Liver (tissue), 9 donors: ENCODE measurements around the gene SF1. TPM values are rescaled to one million over a fixed set of nuclear protein-coding genes. Genes with fewer than 3 reads are reported as not detected.

ENCODE experiments used
- DNase-seq: peaks from one replicate; pipeline ENCODE4 v3.0.0-alpha.2; 2017; ENCODE audit warnings: low spot score
- H3K27ac ChIP-seq, 2 donors: one replicate each; pipeline ENCODE4 v1.7.0; 2013; ENCODE audit warnings: inconsistent platforms in 2 of 2, low read length in 2 of 2, control low read depth in 1 of 2, low read depth in 1 of 2, mild to moderate bottlenecking in 1 of 2
- H3K27me3 ChIP-seq, 4 donors: one replicate each; pipeline versions ENCODE4 v1.6.1 to v1.7.0; 2013; ENCODE audit warnings: low read length in 3 of 4, inconsistent platforms in 1 of 4, mild to moderate bottlenecking in 1 of 4, moderate library complexity in 1 of 4; ENCODE audit not compliant: control insufficient read depth in 4 of 4, insufficient read depth in 4 of 4
- H3K36me3 ChIP-seq, 4 donors: one replicate each; pipeline versions ENCODE4 v1.6.1 to v1.7.0; 2013; ENCODE audit warnings: low read length in 3 of 4, mild to moderate bottlenecking in 3 of 4, low read depth in 1 of 4, moderate library complexity in 1 of 4; ENCODE audit not compliant: control insufficient read depth in 4 of 4, insufficient read depth in 3 of 4
- H3K4me1 ChIP-seq, 4 donors: one replicate each; pipeline versions ENCODE4 v1.6.1 to v1.7.0; 2013; ENCODE audit warnings: low read length in 3 of 4, mild to moderate bottlenecking in 3 of 4, moderate library complexity in 1 of 4; ENCODE audit not compliant: control insufficient read depth in 4 of 4, insufficient read depth in 4 of 4
- H3K4me3 ChIP-seq, 3 donors: one replicate each; pipeline versions ENCODE4 v1.6.1 to v1.7.0; 2013; ENCODE audit warnings: low read length in 3 of 3, control low read depth in 1 of 3, low read depth in 1 of 3, mild to moderate bottlenecking in 1 of 3
- H3K9ac ChIP-seq, 2 donors: one replicate each; pipeline ENCODE4 v1.7.0; 2013; ENCODE audit warnings: low read length in 2 of 2, mild to moderate bottlenecking in 2 of 2, moderate library complexity in 2 of 2, control low read depth in 1 of 2, low read depth in 1 of 2
- H3K9me3 ChIP-seq, 4 donors: one replicate each; pipeline versions ENCODE4 v1.6.1 to v1.7.0; 2013; ENCODE audit warnings: low read length in 3 of 4; ENCODE audit not compliant: control insufficient read depth in 4 of 4
- GABPA ChIP-seq, 2 donors: IDR thresholded peaks in 1 of 2; conservative IDR thresholded peaks in 1 of 2; 2 replicates each; pipeline ENCODE4 v1.6.1; 2016; ENCODE audit warnings: antibody characterized with exemption in 2 of 2, mild to moderate bottlenecking in 1 of 2, moderate library complexity in 1 of 2
- HNF4G ChIP-seq: IDR thresholded peaks from 2 replicates; pipeline ENCODE4 v1.6.1; 2016; ENCODE audit warnings: antibody characterized with exemption
- JUND ChIP-seq, 2 donors: IDR thresholded peaks; 2 replicates each; pipeline ENCODE4 v1.6.1; 2016; ENCODE audit warnings: antibody characterized with exemption in 2 of 2
- NR2F2 ChIP-seq: IDR thresholded peaks from 2 replicates; pipeline ENCODE4 v1.6.1; 2016; ENCODE audit warnings: antibody characterized with exemption
- RAD21 ChIP-seq, 2 donors: IDR thresholded peaks; 2 replicates each; pipeline ENCODE4 v1.6.1; 2016; ENCODE audit warnings: antibody characterized with exemption in 2 of 2, mild to moderate bottlenecking in 2 of 2
- REST ChIP-seq: IDR thresholded peaks from 2 replicates; pipeline ENCODE4 v1.6.1; 2016; ENCODE audit warnings: antibody characterized with exemption, mild to moderate bottlenecking
- RXRA ChIP-seq, 2 donors: IDR thresholded peaks; 2 replicates each; pipeline ENCODE4 v1.6.1; 2017 to 2018; ENCODE audit warnings: antibody characterized with exemption in 2 of 2, mild to moderate bottlenecking in 1 of 2
- TAF1 ChIP-seq: conservative IDR thresholded peaks from 2 replicates; pipeline ENCODE4 v1.6.1; 2016; ENCODE audit warnings: antibody characterized with exemption, mild to moderate bottlenecking
- YY1 ChIP-seq: IDR thresholded peaks from 2 replicates; pipeline ENCODE4 v1.6.1; 2016; ENCODE audit warnings: antibody characterized with exemption, mild to moderate bottlenecking
- WGBS: extraction: QIAGEN DNeasy Blood & Tissue Kit; methylation state at CpG from one replicate; pipeline ENCODE4 v1.1.7; 2013; 5-methylcytosine and 5-hydroxymethylcytosine counted together
- polyA plus RNA-seq, 2 donors: library from polyadenylated mRNA; stranded (reverse) in 1 of 2; unstranded in 1 of 2; fragments of 200-250 nt in 1 of 2; fragments of >200 nt in 1 of 2; fragmentation: Nextera tagmentation in 1 of 2; extraction: Ambion mirVana in 1 of 2; gene quantifications; one replicate each; pipeline versions ENCODE4 v1.2.1 to v1.2.3, GENCODE V29; 2013 to 2015
- total RNA-seq, 2 donors: library from RNA; depleted of rRNA; stranded (reverse); fragments of >200 nt; gene quantifications; one replicate each; pipeline ENCODE4 v1.2.3, GENCODE V29; 2014
- TF ChIP-seq, protein P1 (sequence below): IDR thresholded peaks from 2 replicates; pipeline ENCODE4 v1.6.1; 2016; ENCODE audit warnings: antibody characterized with exemption
- TF ChIP-seq, protein P2 (sequence below): IDR thresholded peaks from 2 replicates; pipeline ENCODE4 v1.6.1; 2016; ENCODE audit warnings: antibody characterized with exemption
- TF ChIP-seq, protein P3 (sequence below): IDR thresholded peaks from 2 replicates; pipeline ENCODE4 v1.6.1; 2016; ENCODE audit warnings: antibody characterized with exemption
- donor health status: healthy.
- donor health status: healthy.
- donor health status: healthy.
- donor health status: healthy.
- donor health status: healthy.

SF1 gene
- total and polyA plus RNA-seq, 4 donors, result 44.9 to 135 (median 50.1) TPM

- DNase-seq, result no peak
- Histone ChIP-seq H3K4me1 (peaks cover 3 to 18% (median 10%) of the 10 kb centered on the region in 4 donors), H3K9ac (no peak overlapping the region), H3K27ac (no peak overlapping the region), H3K27me3 (no peaks in the 10 kb centered on the region), H3K9me3 (no peaks in the 10 kb centered on the region), H3K36me3 (peaks cover 3 to 14% (median 8%) of the 10 kb centered on the region in 4 donors), H3K4me3 (no peak overlapping the region)
- TF ChIP-seq YY1 (no peak), JUND (IDR thresholded peaks at IDR 0.05) (no peak), REST (no peak), HNF4G (no peak), RAD21 (IDR thresholded peaks at IDR 0.05) (no peak), NR2F2 (no peak), TAF1 (no peak), GABPA (IDR thresholded peaks at IDR 0.05 in 1 of 2, conservative IDR thresholded peaks at IDR 0.05 in 1 of 2) (no peak)
- TF ChIP-seq, protein P1, sequence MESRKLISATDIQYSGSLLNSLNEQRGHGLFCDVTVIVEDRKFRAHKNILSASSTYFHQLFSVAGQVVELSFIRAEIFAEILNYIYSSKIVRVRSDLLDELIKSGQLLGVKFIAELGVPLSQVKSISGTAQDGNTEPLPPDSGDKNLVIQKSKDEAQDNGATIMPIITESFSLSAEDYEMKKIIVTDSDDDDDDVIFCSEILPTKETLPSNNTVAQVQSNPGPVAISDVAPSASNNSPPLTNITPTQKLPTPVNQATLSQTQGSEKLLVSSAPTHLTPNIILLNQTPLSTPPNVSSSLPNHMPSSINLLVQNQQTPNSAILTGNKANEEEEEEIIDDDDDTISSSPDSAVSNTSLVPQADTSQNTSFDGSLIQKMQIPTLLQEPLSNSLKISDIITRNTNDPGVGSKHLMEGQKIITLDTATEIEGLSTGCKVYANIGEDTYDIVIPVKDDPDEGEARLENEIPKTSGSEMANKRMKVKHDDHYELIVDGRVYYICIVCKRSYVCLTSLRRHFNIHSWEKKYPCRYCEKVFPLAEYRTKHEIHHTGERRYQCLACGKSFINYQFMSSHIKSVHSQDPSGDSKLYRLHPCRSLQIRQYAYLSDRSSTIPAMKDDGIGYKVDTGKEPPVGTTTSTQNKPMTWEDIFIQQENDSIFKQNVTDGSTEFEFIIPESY, result no peak
- TF ChIP-seq, protein P2, sequence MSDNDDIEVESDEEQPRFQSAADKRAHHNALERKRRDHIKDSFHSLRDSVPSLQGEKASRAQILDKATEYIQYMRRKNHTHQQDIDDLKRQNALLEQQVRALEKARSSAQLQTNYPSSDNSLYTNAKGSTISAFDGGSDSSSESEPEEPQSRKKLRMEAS, result no peak
- TF ChIP-seq, protein P3, sequence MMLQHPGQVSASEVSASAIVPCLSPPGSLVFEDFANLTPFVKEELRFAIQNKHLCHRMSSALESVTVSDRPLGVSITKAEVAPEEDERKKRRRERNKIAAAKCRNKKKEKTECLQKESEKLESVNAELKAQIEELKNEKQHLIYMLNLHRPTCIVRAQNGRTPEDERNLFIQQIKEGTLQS, result no peak
- 85% methylated on average over 26 of the region's 26 CpGs for WGBS
Observed at GRCh38 chr11:64800303-64801157, 22.2 kb upstream of the SF1 start.

GRCh38 chr11:64799623-64800302 lies 21.4 kb upstream of the SF1 start:
- WGBS, result 85% methylated on average over 14 of the region's 14 CpGs
- Histone ChIP-seq H3K27ac (no peak overlapping the region), H3K36me3 (peaks cover under 1 to 7% (median 4%) of the 10 kb centered on the region in 4 donors)

More at GRCh38 chr11:64799623-64800302, 21.4 kb upstream of the SF1 start:
- H3K9ac ChIP-seq, result no peak overlapping the region
- no peak overlapping the region for H3K4me3 ChIP-seq
- no peaks in the 10 kb centered on the region for H3K27me3 ChIP-seq
- peaks cover 3 to 18% (median 10%) of the 10 kb centered on the region in 4 donors for H3K4me1 ChIP-seq
- H3K9me3 ChIP-seq, result no peaks in the 10 kb centered on the region
- no peak for DNase-seq
- TF ChIP-seq, protein P3, result no peak
- TF ChIP-seq RXRA (IDR thresholded peaks at IDR 0.05), result peak in 1 of 2 donors; percentile 16
